ENCODE measurements around the gene HDHD2.

The HDHD2 gene

GRCh38 chr18:47075098-47075883 is 75.0 kb downstream of the HDHD2 start:
- in situ Hi-C loops (cut with MboI; ENCODE audit: low sequenced_read_pairs): no loop called here

DNA sequence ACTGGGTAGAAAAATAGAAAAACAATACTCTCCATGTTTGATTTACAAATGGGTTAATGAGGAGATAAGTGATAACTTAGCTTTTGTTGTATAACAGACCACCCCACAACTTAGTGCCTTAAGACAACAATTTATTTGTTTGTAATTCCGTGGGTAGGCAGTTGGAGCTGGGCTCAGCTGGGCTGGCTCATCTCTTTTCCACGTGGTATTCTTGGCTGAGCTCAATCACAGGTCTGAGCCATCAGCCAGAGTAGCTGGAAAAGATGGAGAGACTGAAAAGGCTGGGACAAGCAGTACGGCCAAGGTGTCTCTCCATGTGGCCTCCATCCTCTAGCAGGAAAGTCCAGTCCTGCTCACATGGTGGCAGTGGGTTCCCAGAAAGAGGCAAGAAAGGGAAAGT is 82.7 kb downstream of the HDHD2 start:
- in situ Hi-C loops (cut with MboI; ENCODE audit: low sequenced_read_pairs): no loop called here

DNA sequence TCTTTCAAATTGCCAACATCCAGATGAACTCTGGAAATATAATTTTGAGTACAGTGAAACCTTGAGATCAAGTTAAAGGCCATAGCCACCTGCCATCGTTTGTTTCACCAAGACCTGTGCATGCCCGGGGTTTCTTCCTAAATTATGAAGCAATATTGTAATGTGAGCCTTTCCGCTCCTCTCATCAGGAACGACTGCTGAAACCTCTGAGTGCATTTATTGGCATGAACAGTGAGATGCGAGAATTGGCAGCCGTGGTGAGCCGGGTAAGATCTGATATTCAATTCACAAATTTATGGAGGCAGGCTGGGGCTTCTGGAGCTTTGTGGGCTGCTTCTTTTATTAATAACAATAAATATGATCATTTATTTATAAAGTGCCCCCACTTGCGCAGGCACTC is 87.2 kb downstream of the HDHD2 start:
- in situ Hi-C loops (cut with MboI; ENCODE audit: low sequenced_read_pairs): no loop called here

GRCh38 chr18:47062471-47062870 is 87.8 kb downstream of the HDHD2 start:
- in situ Hi-C loops (cut with MboI; ENCODE audit: low sequenced_read_pairs): no loop called here
